HG03045 (cell line): ENCODE results near the gene BACH1.

Experiments used
- ATAC-seq: cut with Tn5 transposase; IDR thresholded peaks from one replicate; pipeline ENCODE4 v1.9.1; 2021; ENCODE audit warnings: mild to moderate bottlenecking, moderate library complexity; ENCODE audit not compliant: unreplicated experiment

The BACH1 gene

DNA sequence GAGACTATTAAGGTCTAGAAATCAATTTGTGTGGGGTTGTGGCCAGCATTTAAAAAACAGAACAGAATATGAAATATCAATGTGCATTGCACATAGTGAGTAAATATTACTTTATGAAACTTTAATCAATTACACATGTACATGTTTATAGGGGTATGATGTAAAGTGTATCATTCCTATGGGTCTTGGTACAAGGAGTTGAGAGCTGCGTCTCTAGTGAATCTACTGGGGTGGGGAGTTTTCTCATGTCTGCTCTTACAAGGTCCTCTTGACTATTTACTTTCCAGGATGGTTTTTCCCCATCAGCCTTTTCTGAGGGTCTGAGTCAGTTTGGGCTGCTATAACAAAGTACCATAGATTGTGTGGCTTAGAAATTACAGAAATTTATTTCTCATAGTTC, 75.8 kb downstream of the BACH1 start:
- no peak for ATAC-seq

DNA sequence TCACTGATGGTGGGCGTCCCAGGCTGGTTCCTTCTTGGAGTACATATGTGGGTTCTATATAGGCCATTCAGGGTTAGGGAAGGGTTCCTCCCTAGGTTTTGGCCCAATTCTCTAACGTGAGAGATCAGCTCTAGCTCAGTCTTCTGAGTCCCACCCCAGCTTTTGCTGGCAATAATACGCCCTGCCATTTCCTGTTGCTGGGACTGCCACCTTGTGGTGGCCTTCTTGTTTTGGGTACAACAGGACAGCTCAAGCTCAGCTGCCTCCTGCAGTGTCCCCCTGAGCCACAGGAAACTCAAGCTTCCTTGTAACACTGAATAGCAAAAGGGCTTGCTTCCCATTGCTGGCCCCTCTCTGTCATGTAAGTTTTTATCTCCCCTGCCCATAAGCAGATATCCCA, 77.8 kb downstream of the BACH1 start:
- ATAC-seq: no peak

DNA sequence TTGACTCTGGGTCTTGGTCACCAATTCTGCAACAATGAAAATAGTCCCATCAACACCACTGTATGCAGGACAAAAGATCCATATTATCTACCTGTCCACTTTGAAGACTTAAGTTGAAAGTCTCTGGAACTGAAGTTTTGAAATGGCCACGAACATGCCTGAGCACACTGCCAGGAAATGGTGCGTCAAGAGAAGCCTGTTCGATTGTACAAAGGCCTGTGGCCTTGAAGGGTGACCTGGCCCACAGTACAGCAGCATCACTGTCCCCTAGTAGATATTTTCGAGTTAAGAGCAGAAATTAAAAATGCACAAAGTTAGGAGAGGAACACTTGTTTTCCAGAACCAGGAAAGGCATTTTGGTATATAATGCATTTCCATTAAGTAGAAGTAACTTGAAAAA, 78.5 kb downstream of the BACH1 start:
- ATAC-seq: no peak

DNA sequence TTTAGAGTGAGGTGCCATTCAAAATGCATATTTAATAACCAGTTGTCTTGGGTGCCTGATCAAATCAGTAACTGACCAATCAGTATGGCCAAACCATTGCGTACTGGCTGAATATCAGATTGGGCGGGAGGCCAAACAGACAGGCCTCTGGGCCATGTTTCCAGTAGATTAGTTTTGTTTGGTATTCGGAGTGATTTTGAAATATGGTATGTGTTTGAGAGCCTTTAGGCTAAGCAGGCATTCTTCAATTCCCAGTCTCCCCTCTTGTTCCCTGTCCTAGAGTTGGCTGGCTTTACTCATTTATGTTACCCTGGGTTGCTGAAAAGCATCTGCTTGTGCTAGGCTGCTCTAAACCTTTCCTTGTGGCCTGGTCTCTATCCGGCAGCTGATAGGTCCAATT, 80.1 kb downstream of the BACH1 start:
- ATAC-seq: no peak

DNA sequence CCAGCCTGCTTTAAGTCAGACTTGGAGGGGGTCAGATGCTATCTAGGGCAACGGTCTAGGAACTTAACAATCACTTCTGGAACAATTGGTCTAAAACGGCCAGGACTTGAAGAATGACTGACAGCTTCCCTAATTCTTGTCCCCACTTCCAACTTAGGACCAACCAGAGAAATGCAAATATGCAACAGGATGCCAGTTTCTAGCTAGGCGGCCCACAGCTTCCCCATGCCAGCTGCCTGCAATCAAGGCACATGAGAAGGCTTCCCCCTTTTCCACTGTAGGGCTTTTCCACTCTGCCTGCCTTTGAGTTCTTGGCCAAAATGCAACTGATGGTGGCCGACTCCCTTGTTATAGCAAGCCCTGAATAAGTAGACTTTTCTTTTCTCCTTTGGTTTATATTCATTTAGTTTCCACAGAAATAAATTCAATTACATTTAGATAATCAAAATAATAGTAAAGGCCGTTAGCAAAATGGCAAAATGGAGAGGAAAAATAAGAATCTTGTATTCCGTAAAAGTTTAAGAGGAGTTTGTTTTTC, 80.9 kb downstream of the BACH1 start:
- no peak for ATAC-seq

DNA sequence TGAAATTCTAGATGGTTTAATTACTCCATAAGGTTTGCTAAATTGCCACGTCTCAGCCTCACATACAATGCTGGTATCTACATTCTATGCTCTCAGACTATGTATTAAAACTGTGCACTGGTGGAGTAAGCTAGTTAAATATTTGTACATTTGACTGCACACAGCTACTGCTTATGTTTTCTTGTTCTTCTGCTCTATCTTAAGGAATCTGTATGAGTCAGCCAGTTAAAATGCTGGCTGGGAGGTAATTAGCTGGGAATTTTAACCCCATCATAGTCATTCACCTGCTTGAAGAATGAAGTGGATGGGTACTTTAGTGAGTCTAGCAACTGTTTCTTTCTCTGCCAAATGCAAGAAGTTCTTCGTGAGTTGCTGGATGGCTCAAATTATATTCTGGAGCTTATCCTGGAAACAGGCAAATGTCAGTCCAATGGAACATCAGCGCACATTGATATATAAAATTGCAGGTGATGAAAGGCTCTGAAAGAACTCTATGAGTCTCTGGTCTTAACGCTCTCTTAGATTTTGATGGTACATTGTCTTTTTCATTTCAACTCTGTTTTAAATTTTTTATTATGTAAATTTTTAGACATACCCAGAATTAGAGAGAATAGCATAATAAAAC, 83.4 kb downstream of the BACH1 start:
- ATAC-seq: no peak

DNA sequence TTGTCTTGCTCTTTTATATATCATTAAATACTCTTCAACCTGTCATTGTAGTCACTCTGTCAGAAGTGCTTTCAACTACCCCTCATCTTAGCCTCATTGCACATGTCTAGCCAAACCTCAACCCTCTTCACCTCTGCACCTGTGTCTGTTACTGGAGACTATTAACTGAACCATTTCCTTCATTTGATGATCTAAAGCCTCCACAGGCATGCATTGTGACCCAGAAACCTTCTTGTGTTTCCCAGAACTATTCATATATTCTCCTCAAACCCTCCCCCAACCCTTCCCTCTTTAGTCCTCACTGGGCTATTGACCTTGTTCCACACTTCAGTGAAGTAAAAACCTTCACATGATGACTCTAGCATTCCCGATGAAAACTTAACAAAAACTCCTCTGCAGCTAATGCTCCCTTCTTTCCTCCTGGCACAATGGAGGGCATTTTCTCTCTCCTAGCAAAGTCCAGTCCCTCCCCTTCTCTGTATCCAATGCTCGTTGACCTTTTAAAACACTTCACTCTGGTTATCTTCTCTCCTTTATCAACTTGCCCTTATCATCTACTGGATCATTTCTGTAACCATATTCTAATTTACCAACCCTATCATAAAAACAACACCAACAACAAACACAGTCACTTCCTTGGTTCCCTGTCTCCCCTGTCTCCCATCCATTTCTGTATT, 86.1 kb downstream of the BACH1 start:
- no peak for ATAC-seq

DNA sequence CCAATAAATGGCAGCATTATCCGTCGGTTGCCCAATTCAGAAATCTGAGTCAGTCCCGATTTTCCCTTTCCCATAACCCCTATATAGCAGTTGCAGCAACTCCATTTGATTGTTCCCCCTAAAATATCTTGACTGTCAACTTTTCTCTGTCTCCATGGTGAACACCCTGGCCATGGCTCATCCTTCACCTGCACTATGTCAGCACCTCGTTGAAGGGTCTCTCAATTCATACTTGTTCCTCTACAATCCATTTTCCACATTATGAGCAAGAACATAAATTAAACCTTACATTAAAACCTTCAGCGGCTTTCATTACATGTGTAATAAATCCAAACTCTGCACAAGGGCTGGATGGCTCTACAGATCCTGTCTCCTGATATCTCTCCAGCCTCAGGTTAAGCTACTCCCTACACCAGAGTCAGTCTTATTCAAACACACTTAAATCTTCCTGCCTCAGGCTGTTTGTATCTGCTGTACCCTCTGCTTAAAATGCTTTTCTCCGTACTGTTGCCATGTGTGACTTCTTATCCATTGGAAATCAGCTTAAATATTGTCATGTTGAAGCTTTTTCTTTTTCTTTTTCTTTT, 87.3 kb downstream of the BACH1 start:
- ATAC-seq: no peak

DNA sequence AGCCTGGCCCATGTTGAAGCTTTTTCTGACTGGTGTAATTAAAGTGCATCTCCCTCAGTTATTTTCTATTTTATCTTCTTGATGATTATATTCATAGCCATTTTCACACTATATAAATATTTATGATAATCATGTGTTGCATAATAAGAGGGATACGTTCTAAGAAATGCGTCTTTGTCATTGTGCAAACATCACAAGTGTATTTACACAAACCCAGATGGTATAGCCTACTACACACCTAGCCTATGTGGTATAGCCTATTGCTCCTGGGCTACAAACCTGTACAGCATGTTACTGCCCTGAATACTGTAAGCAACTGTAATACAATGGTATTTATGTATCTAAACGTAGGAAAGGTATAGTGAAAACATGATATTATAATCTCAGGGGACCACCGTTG, 88.1 kb downstream of the BACH1 start:
- ATAC-seq: no peak

DNA sequence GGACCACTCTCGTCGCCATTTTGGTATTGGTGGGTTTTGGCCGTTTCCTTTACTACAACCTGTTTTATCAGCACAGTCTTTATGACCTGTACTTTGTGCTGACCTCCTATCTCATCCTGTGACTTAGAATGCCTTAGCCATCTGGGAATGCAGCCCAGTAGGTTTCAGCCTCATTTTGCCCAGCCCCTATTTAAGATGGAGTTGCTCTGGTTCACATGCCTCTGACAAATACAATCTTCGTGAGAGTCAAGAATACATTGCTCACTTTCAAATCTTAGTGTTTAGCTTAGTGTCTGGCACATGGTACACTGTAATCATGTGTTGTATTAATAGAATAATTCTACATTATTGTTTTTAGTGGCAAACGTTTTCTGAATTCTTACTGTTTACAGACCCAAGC, 88.9 kb downstream of the BACH1 start:
- no peak for ATAC-seq

DNA sequence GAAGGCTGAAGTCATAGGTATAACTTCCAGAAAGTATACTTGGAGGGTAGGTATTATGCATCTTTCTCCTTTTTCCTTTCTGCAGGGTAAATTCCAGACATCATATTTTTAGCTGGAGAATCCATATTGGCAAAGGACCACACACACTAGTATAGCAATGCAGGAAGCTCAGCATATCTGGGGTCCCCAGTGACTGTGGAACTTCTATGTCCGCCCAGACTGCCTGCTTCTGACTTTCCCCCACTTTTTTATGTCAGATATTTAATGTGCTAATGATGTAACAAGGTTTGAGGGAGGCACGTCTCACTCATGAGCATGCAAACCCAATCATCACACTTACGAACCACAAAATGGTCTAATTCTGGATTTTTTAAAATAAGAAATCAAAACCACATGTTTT, 90.4 kb downstream of the BACH1 start:
- ATAC-seq: no peak

DNA sequence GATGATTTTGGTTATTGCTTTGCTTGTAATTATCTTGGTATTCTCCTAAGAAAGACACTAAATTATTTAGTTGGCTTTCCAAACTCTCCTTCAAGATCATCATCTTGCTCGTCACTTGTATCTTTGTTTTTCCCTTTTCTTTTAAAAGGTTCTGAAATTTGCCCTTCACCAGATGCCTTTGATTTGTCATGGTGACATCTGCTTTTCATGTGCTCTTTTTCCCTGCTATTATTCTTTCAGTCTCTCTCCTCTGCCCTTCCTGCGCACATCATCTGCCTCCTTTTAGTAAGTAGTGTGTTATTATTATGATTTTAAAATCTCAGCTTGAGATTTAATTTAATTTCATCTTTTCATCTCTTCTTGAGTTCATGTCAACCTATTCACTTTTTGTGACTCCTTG, 92.1 kb downstream of the BACH1 start:
- no peak for ATAC-seq

DNA sequence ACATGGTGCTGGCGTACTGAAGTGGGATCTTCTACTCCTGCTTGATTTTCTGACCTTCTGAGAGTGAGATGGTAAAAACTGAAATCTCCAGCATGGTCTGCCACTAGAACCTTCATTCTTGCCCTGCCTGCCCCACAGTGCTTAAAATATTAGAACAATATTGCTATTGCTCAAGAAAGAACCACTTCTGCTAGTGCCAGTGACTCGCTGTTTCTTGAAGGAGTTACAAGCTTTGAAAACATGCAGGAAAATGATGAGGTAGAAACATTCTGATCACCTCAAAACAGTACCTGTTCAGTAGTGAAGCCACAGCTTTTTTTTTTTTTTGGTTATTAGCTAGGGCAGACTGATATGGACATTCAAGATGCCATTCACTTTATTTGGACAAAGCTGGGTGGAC, 95.3 kb downstream of the BACH1 start:
- no peak for ATAC-seq
